ENCODE results near the gene GNPTAB.
"Not testable (repeated sequence)": the region's sequence is repeated elsewhere in the genome, so short reads cannot be mapped to it uniquely, and the experiment has no call there.

GNPTAB gene

GRCh38 chr12:101767537-101767936, 63.2 kb downstream of the GNPTAB start:
- DNase-seq: no peak

- DNase-seq: no peak
Measured at GRCh38 chr12:101764051-101764792, 66.5 kb downstream of the GNPTAB start.

GRCh38 chr12:101763246-101763931, 67.4 kb downstream of the GNPTAB start:
- DNase-seq: no peak

GRCh38 chr12:101761781-101762180, 69.0 kb downstream of the GNPTAB start:
- no peak for DNase-seq

GRCh38 chr12:101761350-101761749, 69.4 kb downstream of the GNPTAB start:
- no peak for DNase-seq

- no peak for DNase-seq
Measured at GRCh38 chr12:101759396-101760047, 71.2 kb downstream of the GNPTAB start.

GRCh38 chr12:101750152-101750551, 80.6 kb downstream of the GNPTAB start:
- no peak for DNase-seq

GRCh38 chr12:101749657-101750056, 81.1 kb downstream of the GNPTAB start:
- no peak for DNase-seq

- no peak for DNase-seq
Measured at GRCh38 chr12:101748907-101749306, 81.9 kb downstream of the GNPTAB start.

GRCh38 chr12:101747697-101748096, 83.1 kb downstream of the GNPTAB start:
- no peak for DNase-seq

GRCh38 chr12:101746661-101747060, 84.1 kb downstream of the GNPTAB start:
- no peak for DNase-seq

- no peak for DNase-seq
Measured at GRCh38 chr12:101746196-101746595, 84.6 kb downstream of the GNPTAB start.

- DNase-seq: no peak
Measured at GRCh38 chr12:101745481-101745880, 85.3 kb downstream of the GNPTAB start.

GRCh38 chr12:101743724-101744472, 86.9 kb downstream of the GNPTAB start:
- DNase-seq: no peak

GRCh38 chr12:101743242-101743641, 87.5 kb downstream of the GNPTAB start:
- no peak for DNase-seq

GRCh38 chr12:101740980-101741379, 89.8 kb downstream of the GNPTAB start:
- DNase-seq: no peak

GRCh38 chr12:101740566-101740965, 90.2 kb downstream of the GNPTAB start:
- DNase-seq: no peak

GRCh38 chr12:101738920-101739665, 91.7 kb downstream of the GNPTAB start, which contains the start of gene SYCP3:
Gene SYCP3, minus strand, starts transcription at chr12:101739462. Its CDS starts 1,527 bp downstream, at chr12:101737935.
- no peak for DNase-seq

- DNase-seq: no peak
Measured at GRCh38 chr12:101737476-101737875, 93.3 kb downstream of the GNPTAB start.

- DNase-seq: not testable (repeated sequence)
Measured at GRCh38 chr12:101734482-101734881, 96.3 kb downstream of the GNPTAB start.

GRCh38 chr12:101733166-101733565, 97.6 kb downstream of the GNPTAB start:
- no peak for DNase-seq

GRCh38 chr12:101732318-101732717, 98.4 kb downstream of the GNPTAB start:
- DNase-seq: no peak
